Mesodermal cell (in vitro differentiated cells): ENCODE results near the gene TLR3.

ENCODE experiments used
- H3K27ac ChIP-seq: 2 replicates; pipeline ENCODE4 v1.7.0; 2013; ENCODE audit warnings: mild to moderate bottlenecking, low read depth, low read length, moderate library complexity; ENCODE audit not compliant: severe bottlenecking
- H3K36me3 ChIP-seq: 2 replicates; pipeline ENCODE4 v1.7.1; 2013; ENCODE audit warnings: mild to moderate bottlenecking, low read length, moderate library complexity; ENCODE audit not compliant: control insufficient read depth, insufficient read depth
- H3K4me1 ChIP-seq: one replicate; pipeline ENCODE4 v1.7.1; 2013; ENCODE audit warnings: mild to moderate bottlenecking, low read length; ENCODE audit not compliant: insufficient read depth, control insufficient read depth, poor library complexity, severe bottlenecking
- H3K4me3 ChIP-seq: 2 replicates; pipeline ENCODE4 v1.7.0; 2013; ENCODE audit warnings: low read length, control low read depth, mild to moderate bottlenecking; ENCODE audit not compliant: insufficient read depth, poor library complexity, severe bottlenecking; ENCODE audit errors: extremely low read depth
- H3K9me3 ChIP-seq: 2 replicates; pipeline ENCODE4 v1.7.1; 2013; ENCODE audit warnings: mild to moderate bottlenecking, low read length, moderate library complexity; ENCODE audit not compliant: control insufficient read depth
- WGBS, 2 experiments: methylation state at CpG; one replicate each; pipeline ENCODE4 v1.1.5; 2013; ENCODE audit warnings: missing lambda C conversion rate in 2 of 2; ENCODE audit not compliant: insufficient coverage in 2 of 2; 5-methylcytosine and 5-hydroxymethylcytosine counted together

Gene TLR3

DNA sequence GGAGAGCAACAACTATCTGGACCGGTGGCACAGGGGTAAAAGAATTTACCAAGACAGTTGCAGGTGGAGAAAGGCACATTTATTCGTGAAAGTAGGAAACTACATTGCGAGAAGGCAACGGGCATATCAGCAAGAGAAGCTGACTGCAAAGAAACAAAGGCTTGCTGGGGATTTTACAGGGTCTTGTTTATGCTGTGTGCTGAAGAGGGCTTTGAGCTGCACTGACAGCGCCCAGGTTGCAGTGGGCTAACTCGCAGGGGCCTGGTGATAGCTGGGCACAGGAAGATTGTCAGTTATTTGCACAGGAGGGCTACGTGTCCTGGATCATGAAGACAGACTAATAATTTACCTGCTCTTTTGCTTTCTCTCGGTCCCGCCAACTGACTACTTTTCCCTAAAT lies 10.7 kb downstream of the TLR3 start:
- H3K4me3 ChIP-seq = no peak overlapping the region
- H3K9me3 ChIP-seq = no peaks in the 10 kb centered on the region
- H3K27ac ChIP-seq = no peak overlapping the region
- no peaks in the 10 kb centered on the region for H3K36me3 ChIP-seq
- WGBS, 2 experiments = 69 to 73% methylated on average over 7 to 9 of the region's 9 CpGs
- H3K4me1 ChIP-seq = no peaks in the 10 kb centered on the region

GRCh38 chr4:186081202-186081807 lies 12.3 kb downstream of the TLR3 start:
- 26 to 44% methylated on average over 6 to 13 of the region's 15 CpGs for WGBS, 2 experiments
- Histone ChIP-seq H3K9me3 (no peaks in the 10 kb centered on the region), H3K27ac (no peak overlapping the region), H3K4me3 (no peak overlapping the region), H3K36me3 (no peaks in the 10 kb centered on the region), H3K4me1 (no peaks in the 10 kb centered on the region)

- WGBS, 2 experiments = 84 to 100% methylated on average over 2 of the region's 4 CpGs
- H3K36me3 ChIP-seq = no peaks in the 10 kb centered on the region
- H3K27ac ChIP-seq = no peak overlapping the region
- H3K9me3 ChIP-seq = no peaks in the 10 kb centered on the region
- no peak overlapping the region for H3K4me3 ChIP-seq
- no peaks in the 10 kb centered on the region for H3K4me1 ChIP-seq
Measured at GRCh38 chr4:186082221-186082620, 13.3 kb downstream of the TLR3 start.

- Histone ChIP-seq H3K27ac (no peak overlapping the region), H3K9me3 (no peaks in the 10 kb centered on the region)
Measured at GRCh38 chr4:186088523-186088922, 19.6 kb downstream of the TLR3 start.

GRCh38 chr4:186092296-186092695 lies 23.3 kb downstream of the TLR3 start:
- H3K4me3 ChIP-seq = no peak overlapping the region
- H3K27ac ChIP-seq = no peak overlapping the region
- no peaks in the 10 kb centered on the region for H3K4me1 ChIP-seq
- no peaks in the 10 kb centered on the region for H3K9me3 ChIP-seq
- no peaks in the 10 kb centered on the region for H3K36me3 ChIP-seq
- 87 to 98% methylated on average over 6 to 13 of the region's 17 CpGs for WGBS, 2 experiments

More at GRCh38 chr4:186088523-186088922, 19.6 kb downstream of the TLR3 start:
- Histone ChIP-seq H3K36me3 (no peaks in the 10 kb centered on the region), H3K4me3 (no peak overlapping the region), H3K4me1 (no peaks in the 10 kb centered on the region)

- WGBS, 2 experiments = 77 to 85% methylated on average over 10 of the region's 13 CpGs
- Histone ChIP-seq H3K9me3 (no peaks in the 10 kb centered on the region), H3K4me1 (no peaks in the 10 kb centered on the region), H3K4me3 (no peak overlapping the region), H3K27ac (no peak overlapping the region), H3K36me3 (no peaks in the 10 kb centered on the region)
Measured at GRCh38 chr4:186095406-186095805, 26.4 kb downstream of the TLR3 start.

GRCh38 chr4:186096681-186097165 lies 27.8 kb downstream of the TLR3 start:
- Histone ChIP-seq H3K4me3 (no peak overlapping the region), H3K27ac (no peak overlapping the region)
- WGBS, 2 experiments = 74 to 88% methylated on average over 6 to 8 of the region's 9 CpGs

GRCh38 chr4:186097386-186097785 lies 28.4 kb downstream of the TLR3 start:
- H3K4me3 ChIP-seq = no peak overlapping the region
- H3K27ac ChIP-seq = no peak overlapping the region
- 89 to 96% methylated on average over 3 to 4 of the region's 5 CpGs for WGBS, 2 experiments
- H3K9me3 ChIP-seq = no peaks in the 10 kb centered on the region
- H3K36me3 ChIP-seq = no peaks in the 10 kb centered on the region
- no peaks in the 10 kb centered on the region for H3K4me1 ChIP-seq

More at GRCh38 chr4:186096681-186097165, 27.8 kb downstream of the TLR3 start:
- no peaks in the 10 kb centered on the region for H3K36me3 ChIP-seq
- H3K9me3 ChIP-seq = no peaks in the 10 kb centered on the region
- no peaks in the 10 kb centered on the region for H3K4me1 ChIP-seq

GRCh38 chr4:186102931-186103330 lies 34.0 kb downstream of the TLR3 start:
- Histone ChIP-seq H3K36me3 (no peaks in the 10 kb centered on the region), H3K4me3 (no peak overlapping the region), H3K9me3 (no peaks in the 10 kb centered on the region), H3K4me1 (no peaks in the 10 kb centered on the region), H3K27ac (no peak overlapping the region)
- 93 to 94% methylated on average over 11 to 12 of the region's 12 CpGs for WGBS, 2 experiments

DNA sequence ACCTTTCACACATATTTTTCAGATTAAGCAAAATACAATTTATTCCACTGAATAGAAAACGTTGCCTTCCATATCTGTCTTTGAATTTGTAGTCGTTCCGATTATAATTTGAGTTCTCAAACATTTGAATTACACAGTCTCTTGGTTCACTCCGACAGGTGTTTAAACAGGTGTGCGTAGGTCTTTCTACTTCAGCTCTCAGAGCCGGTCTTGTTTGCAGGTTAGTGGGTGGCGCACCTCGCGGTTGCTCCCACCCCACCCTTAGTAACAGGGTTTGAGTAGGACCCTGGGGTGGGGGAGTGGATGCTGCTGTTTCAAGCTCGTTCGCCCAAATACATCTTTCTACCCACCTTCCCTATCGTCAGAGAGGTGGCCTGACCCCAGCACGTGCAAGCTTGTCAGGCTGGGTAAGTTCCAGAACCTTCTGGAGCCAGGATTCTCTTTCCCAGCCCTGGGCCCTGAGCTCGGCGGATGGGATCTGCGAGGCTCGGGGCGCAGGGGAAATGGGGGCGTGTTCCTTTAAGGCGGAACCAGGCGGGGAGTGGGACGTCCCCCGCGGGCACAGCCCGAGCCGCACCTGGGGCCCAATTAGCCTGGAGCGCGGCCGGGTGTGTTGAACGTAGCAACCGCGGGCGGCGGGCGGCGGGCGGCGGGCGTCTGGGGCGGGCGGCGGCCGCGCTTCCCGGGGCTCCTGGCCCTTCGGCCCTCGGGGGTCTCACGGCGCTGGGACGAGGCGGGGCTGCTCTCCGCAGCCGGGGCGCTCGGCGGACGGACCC lies 35.3 kb downstream of the TLR3 start, which contains the start of gene FAM149A:
Gene FAM149A (plus strand): TSS at position 591 of the 776 bp plus-strand sequence.
- Histone ChIP-seq H3K9me3 (no peaks in the 10 kb centered on the region), H3K36me3 (no peaks in the 10 kb centered on the region), H3K4me3 (peak within 1 kb of the TSS; percentile 41), H3K27ac (no peak within 1 kb of the TSS), H3K4me1 (no peaks in the 10 kb centered on the region)
- 22 to 27% methylated on average over 24 to 35 of the region's 57 CpGs for WGBS, 2 experiments
